ENCODE data around the gene EXPH5.

EXPH5 gene

DNA sequence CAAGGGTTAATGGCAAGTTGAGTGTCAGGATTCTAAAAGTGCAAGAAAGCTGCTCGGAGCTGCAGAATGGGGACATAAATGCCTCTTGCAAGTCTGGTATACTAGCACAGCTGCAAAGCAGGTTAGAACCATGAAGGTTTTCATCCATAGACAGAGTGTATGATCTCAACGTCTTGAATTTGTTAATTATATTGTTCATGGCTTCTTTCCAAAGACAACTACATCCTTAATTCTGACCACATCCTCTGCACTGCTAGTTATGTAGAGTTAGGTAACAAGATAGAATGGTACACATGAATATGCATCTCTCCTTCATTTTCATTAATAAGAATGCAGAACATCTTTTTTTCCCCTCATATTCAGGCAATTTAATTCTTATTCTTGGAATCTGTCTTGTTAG is 34.2 kb downstream of the EXPH5 start:
- DNase-seq (ENCODE audit: low spot score), result no peak

DNA sequence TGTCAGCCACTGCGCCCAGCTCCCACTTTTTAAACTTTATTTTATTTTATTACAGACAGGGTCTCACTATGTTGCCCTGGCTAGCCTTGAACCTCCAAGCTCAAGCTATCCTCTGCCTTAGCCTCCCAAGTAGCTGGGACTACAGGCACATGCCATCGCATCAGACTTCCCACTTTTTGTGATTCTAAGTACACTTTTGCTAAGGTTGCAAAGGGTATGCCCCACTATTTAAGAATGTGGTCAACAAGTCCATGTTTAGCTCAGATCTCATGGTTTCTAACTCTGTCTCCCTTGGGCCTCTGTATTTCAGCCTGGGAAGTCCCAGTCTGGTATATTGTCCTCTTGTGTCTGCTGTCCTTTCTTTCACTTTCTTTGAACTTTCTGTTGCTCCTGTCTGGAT is 35.3 kb downstream of the EXPH5 start:
- no peak for DNase-seq (ENCODE audit: low spot score)

DNA sequence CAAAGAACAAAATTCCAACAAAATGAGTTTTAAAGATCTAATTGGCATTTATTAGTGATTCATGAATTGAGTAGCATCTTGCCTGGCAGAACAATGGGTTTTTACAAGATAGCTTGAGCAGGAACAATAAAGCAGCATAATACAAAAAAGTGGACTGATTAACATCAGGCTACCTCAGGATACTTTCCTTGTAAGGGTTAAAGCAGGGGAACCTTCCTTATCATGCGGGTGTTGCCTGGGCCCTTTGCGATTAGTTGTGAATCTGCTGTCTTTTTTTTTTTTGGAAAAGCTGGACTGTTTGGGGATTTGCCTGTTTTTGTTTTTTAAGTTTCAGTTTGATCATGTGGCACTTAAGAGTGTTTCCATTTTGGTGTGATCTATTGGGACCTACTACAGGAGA is 37.5 kb downstream of the EXPH5 start:
- no peak for DNase-seq (ENCODE audit: low spot score)

DNA sequence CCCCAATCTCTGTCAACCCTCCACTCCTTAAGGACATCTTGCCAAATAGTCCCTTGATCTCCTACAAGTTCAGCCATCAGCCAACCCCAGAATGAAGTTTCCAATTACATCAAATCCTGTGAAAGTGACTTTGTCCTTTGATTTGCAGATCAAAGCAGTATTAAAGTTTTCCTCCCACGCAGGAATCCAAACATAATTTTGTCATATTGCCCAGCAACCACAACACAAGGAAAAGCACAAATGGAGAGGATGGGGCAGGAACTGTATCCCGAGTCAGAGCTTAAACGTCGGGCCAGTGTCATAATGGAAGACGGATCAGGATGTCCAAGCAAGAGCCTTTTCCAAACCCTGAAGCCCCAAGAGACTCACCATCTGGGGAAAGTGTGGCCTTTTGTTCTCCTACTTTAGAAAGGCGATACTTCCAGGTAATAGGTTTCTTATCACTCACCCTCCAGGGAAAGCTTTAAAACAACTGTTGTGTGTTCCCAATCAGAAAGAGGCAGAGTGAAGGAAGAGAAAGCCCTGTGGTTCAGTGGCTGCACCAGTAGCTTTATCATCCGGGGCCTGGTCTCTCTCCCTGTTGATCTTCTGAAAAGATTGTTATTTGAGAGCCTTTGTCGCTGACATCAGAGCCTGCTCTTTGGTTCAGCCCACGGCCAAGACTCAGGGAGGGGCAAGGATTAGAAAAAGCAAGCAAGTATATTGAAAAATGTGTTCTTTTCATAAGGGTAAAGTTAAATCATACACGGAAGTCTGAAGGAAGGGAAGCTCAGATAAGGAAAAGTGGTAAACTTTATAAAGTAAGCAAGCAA is 41.7 kb downstream of the EXPH5 start:
- DNase-seq (ENCODE audit: low spot score), result no peak

DNA sequence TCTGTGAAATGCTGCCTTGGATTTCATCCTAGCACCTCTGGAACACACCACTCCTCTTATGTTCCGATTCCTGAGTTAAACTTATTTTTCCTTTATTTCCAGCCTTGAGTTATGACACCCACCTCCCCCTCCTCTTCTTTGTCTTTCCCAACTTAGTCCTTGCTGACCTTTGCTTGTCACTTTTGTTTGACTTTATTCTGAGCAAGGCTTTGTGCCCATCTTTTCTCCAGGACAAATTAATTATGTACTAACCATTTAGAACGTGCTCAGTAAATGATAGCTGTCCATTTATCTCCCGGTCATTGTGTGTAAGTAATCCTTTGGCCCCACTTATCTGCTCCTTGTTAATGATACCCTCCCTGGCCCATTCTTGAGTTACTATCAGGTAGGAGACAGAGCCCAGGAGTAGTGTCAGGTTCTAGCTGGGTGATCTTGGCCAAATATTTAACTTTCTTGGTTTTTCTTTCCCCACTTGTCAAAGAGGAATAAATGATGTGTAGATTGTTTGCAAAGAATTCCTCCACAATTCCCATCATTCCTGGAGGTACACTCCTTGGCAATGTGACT is 44.2 kb downstream of the EXPH5 start:
- no peak for DNase-seq (ENCODE audit: low spot score)

DNA sequence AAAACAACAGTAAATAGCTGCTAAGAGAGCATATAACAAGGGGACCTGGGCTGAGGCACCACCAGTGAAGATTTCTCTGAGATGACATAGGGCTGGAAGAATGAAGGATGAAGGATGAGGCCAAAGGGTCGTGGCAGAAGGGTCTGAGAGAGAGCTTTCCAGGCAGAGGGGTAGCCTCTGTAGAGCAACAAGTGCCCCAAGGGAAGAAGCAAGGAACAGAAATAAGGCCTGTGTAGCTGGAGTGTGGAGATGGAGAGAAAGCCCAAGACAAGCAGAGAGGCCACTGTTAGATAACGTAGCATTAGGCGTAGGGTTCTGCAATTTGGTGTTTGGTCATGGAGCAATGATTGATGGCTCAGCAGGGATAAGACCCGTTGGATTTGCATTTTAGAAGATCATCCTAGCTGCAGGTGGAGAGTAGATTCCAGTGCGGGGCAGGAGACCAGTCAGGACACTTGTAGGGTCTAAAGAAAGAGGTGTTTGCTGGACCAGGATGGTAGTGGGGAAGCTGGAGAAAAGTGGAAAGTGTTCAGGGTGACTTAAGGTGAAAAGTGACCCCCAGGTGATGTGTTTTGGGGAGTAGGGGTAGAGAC is 47.6 kb downstream of the EXPH5 start:
- DNase-seq (ENCODE audit: low spot score), result no peak

DNA sequence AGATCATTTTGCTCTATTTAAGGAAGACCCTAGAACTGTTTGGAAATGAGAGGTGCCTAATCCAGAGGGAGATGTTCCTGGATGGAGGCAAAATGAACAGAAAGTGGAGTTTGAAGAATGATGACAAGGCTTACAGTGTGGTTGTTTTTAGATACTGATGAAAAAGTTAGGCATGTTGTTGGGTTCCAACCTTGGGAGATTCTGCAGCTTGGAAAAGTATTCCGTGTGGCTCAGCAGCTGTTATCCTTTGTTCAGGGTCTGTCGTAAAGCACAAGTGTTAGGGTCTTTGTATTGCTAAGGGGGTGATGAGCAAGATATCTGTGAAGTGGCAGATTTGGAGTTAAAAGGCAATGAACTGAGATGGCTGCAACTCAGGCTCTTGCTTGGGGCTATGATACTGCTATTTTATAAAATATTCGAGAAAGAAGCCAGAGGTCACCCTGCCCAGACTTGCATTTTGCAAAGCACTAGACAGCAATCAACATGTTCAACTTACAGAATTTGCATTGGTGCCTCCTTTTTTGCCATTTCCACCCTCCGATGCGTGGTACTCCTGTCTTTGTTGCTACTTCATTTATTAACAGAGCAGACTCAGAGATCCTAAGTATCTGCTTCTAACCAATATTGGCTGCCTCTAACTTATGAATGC is 50.1 kb downstream of the EXPH5 start:
- DNase-seq (ENCODE audit: low spot score), result no peak

DNA sequence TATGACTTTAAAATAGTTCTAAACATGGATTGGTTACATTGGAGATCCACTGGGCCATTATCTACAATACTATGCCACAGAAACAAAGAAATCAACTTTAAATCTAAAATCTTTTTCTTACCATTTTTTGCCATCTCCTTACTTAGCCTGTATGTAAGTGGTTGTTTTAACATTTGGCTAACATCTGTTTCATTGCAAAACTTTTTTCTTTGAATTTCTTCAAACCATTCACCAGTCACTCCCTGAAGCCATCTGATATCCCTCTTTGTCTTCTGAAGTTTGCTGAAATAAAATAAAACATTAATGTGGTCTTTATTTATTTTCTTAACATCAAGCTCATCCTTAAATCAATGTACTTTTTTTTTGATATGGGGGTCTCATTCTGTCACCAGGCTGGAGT is 52.0 kb downstream of the EXPH5 start:
- no peak for DNase-seq (ENCODE audit: low spot score)

DNA sequence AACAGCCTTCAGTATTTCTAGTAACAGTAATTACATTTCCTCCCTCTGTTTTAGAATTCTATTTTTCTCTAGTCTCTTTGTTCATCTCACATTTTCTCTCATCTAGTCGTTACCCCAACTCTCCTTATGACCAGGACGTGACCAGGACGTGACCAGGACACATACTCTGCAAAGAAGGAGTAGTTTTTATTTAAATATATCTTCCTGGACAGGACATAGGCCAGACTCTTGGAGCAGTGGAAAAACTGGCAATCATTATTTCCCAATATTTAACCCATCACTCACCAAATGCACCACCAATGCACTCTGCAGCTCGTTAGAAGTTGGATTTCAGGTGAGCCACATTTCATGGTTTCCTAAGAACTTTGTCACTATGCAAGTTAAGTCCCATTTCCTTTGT is 55.1 kb downstream of the EXPH5 start:
- no peak for DNase-seq (ENCODE audit: low spot score)

DNA sequence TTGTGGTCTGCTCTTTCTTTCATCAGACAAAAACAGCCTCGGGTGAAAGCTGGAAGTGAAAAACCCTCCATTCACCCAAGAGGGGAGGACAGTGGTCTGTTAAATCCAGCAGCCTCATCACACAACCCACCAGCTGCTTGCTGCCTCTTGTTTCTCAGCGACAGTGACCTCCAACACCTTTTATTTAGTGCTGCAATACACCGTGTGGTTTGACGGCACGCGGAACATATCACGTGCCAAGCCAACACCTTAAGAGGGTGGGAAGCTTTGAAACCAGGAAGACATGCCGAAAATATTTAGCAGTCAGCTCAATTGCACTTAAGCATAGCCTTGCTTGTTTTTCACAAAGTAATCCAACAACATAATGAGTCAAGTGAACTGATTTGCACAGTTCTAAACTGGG is 55.5 kb downstream of the EXPH5 start:
- no peak for DNase-seq (ENCODE audit: low spot score)

DNA sequence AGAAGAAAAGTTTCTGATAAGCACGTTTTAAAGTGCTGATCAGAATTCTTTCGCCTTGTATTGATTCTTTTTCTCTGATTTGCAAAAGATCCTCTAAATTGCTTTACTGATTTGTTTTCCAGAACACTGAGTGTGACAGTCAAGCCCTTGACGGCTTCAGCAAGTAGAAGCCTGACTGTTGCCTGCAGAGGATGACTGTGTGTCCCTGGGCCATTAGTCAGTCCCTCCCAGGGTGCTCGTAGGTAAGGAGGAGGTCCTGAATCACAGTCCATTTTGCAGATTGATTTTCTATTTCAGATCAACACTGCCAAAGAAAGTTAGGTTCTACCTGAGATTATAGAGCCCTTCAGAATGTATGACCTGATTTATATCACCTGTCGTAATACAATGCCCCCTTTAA is 56.8 kb downstream of the EXPH5 start:
- no peak for DNase-seq (ENCODE audit: low spot score)

DNA sequence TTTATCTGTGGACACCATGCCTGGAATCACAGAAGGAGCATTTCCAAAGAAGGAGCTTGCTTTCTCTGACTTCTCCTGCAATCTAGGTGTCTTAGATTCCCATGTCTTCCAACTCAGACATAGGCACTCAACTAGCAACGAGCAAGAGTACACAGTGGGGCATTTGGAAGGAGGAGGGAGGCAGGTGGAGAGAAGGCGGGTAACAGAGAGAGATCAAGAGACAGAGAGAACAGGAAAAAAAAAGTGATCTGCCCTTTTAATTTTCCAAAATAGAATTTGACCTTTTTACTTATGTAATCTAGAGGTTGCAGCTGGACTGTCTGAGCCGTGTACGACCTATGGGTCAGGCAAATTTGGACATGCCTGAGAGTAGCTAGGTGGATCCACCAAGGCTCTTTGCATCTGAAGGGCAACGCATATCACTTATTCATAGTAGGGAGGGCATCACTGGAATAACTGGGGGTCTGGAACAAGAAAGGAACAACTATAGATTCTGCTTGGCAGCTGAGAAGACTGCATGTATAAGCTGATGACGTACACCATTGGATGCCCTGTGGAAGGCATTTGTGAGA is 58.1 kb downstream of the EXPH5 start:
- no peak for DNase-seq (ENCODE audit: low spot score)

DNA sequence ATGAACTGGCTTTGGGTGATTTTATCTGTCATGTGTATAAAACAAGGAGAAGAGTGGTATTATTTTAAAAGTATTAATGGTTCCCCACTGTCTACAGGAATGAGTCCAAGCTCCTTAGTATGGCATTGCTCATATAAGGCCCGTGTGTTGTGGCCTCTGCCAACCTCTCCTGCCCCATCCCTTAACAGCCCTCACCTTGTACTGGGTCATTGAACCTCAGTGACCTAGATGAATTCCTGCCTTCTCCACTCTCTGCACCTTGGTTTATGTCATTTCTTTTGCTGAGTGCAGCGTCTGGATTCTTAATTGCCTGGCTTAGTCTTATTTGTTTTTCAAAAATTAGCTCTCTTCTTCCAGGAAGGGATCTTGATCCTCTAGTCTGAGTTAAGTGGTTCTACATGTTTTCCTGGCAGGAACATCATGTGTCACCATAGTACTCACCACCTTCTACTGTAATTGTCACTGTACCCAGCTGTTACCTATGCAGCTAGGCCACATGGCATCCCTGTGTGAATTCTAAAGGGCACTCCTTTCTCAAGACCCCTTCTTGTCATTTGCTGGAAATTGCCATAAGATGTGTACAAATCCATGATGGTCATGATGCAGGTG is 59.2 kb downstream of the EXPH5 start:
- DNase-seq (ENCODE audit: low spot score), result no peak

DNA sequence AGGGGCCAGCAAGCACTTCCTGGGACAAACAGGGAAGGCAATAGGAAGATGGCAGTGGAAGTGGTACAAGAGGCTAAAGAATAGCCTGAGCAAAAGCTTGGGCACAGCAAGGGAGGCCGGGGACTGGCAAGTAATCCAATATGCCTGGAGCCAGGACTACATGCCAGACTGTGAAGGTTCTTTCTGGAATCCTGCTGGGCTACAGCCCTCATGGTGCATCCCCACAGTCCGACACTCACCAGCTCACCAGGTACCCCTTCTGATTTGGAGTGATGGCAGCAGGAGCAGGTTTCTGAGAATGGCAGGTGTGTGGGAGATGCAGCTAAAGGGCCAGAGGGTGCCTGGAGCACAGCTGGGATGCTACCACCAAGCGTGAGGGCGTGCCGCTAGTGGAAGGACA is 63.1 kb downstream of the EXPH5 start:
- DNase-seq (ENCODE audit: low spot score), result no peak

DNA sequence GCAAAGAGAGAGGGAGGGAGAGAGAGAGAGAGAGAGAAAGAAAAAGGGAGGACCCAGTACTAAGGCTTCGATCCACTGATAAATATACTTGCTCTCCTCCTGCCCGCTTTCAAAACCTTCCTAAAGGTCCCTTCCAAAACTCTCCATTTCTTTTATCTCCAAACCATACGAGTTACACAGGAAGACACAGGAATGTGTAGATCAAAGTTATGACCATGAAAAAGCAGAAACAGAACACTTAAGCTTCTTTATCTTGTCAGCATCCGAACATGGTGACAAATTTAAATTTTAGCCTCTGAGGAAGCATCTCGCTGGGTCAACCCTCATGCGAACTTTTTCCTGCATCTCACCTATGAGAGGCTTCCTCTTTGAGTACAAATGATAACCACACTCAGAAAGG is 66.2 kb downstream of the EXPH5 start:
- no peak for DNase-seq (ENCODE audit: low spot score)

DNA sequence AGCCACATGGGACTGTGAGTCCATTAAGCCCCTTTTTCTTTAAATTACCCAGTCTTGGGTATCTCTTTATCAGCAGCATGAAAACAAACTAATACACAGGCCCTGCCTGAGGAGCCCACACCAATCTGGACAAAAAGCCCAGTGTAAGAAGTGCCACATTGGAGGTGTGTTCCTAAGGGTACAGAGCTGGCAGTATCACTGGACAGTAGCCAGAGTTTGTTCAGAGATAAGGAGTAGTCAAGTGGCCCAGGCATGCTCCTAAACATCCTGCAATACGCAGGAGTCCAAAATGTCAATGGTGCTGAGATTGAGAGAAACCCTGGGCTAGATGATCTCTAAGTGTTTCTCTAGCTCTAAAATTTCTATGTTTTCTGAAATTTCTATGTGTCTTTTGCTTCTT is 68.4 kb downstream of the EXPH5 start:
- DNase-seq (ENCODE audit: low spot score), result no peak

DNA sequence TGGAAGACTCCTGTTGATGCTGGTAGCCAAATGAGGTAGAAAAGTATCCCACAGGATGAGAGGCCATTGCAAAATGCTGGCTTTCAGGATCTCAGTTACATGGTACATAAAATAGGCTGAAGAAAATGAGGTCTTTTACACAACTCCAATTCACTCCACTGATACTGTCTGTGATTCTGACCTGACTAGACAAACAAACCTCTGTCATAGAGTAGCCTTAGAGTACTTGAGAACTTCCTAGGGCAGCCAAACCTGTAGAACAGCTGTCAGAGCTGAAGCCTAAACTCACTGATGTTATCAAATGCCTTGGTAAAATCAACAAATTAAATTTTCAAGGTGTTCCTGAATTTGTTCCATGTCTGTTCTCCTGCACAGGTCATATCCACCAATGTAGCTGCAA is 69.1 kb downstream of the EXPH5 start:
- DNase-seq (ENCODE audit: low spot score), result no peak

DNA sequence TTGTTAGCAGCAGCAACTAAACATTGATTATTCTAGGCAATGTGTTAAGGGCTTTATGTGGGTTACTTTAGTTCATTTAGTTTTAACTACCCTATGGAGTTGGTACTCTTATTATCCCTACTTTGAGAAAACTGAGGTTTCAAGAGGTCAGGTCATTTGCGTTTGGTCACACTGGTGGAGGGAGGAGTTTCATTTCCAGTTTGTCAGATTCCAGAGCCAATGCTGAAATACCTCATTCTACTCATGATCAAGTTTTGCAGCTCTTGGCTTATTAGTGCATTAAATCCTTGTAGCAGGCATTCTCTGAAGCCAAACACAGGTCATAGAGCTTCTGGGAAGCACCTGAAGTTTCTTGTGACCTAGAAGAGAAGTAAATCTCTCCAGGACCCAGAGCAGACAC is 71.2 kb downstream of the EXPH5 start:
- no peak for DNase-seq (ENCODE audit: low spot score)

DNA sequence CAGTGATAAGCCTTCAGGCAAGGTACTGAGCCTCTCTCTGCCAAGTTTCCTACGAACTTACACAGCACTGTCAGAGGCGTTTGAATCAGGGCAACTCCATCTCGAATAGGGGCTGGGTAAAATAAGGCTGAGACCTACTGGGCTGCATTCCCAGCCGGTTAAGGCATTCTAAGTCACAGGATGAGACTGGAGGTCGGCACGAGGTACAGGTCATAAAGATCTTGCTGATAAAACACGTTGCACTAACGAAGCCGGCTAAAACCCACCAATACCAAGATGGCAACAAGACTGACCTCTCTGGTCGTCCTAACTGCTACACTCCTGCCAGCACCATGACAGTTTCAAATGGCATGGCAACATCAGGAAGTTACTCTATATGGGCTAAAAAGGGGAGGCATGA is 75.0 kb downstream of the EXPH5 start:
- DNase-seq (ENCODE audit: low spot score), result no peak

DNA sequence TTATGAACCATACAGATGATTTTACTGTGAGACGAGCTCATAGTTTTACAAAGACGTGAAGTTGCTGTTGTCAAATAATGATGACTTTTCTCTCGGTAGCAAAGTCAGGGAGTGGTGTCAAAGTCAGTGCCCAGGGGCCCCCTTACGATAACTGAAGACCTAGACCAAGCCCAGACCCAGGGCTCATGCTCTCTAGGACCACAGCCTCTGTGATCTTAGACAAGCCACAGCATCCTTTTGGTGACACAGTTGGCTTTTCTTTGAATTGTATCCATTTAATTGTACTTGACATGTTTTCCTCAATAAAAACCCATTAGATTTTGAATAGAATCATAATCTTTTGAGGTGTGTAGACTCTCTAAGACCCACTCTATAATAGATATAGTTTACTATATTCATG is 77.4 kb downstream of the EXPH5 start:
- DNase-seq (ENCODE audit: low spot score), result no peak

DNA sequence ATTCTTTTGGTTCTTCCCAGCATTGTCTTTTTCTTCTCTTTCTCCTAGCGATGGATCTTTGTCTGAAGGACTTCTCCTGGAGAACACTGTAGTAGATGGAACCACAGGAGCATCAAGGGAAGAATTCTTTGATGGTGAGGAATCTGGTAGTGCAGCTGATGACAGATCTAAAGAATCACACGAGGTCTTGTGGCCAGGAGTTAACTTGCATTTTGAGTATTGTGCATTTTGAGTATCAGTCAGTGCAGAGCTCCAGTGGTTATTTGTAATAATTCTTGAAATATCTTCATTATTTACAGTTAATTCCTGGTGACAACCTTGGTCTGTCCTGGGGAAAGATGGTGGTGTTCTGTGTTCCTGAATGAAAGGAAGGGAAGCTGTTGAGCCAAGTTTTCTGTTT is 80.9 kb downstream of the EXPH5 start:
- no peak for DNase-seq (ENCODE audit: low spot score)

DNA sequence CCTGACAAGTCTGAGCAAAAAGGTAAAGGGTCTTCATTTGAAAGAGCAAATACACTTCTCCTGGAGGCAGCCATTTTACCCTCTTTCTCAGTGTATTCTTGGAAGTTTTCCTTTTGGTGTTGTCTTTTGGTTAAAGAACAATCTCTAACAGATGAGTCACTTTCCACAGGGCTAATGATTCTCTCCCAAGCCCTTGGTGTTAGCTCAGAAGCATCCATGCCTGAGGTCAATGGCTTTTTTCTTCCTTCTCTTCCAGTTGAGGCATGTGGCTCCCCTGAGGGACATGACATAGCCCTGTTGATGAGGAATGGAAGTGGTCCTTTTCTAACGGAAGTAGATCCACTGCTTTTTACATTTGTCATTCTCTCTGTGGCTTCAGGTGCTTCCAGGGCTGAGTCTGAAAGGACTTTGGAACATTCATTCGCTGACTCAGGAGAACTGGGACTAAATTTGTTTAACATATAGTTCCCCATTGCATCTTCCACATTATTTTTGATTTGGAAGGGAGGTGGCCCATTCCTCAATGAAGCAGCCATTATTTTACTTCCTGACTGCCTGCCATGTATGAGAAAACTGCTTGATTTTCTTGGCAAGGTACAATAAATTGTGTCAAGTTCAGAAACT is 81.6 kb downstream of the EXPH5 start:
- no peak for DNase-seq (ENCODE audit: low spot score)

All from hematopoietic multipotent progenitor cell treated with erythropoietin and hydrocortisone succinate and interleukin-3 and kit ligand, for 17 days (in vitro differentiated cells).